HepG2 (cell line): Measurements from ENCODE around the gene GPR37L1. TPM values are rescaled to one million over a fixed set of nuclear protein-coding genes. Genes with fewer than 3 reads are reported as not detected.

ENCODE experiments used
- ATF7 ChIP-seq, 2 experiments: fragments of 450-650 bp in 1 of 2; sonication (generic) in 1 of 2; formaldehyde crosslinking in 1 of 2; IDR thresholded peaks; 2 replicates each; pipeline versions ENCODE4 v1.4.0 to v1.6.1; 2016 to 2020; ENCODE audit warnings: antibody characterized with exemption in 1 of 2, mild to moderate bottlenecking in 1 of 2, missing genetic modification reagents in 1 of 2
- MIXL1 ChIP-seq: IDR thresholded peaks from 2 replicates; pipeline ENCODE4 v1.6.1; 2016
- NFAT5 ChIP-seq: sonication (generic); formaldehyde crosslinking; IDR thresholded peaks from 2 replicates; pipeline ENCODE4 v1.4.0; 2020; ENCODE audit warnings: missing genetic modification reagents
- RXRB ChIP-seq: IDR thresholded peaks from 2 replicates; pipeline ENCODE4 v1.6.1; 2016; ENCODE audit warnings: borderline replicate concordance, missing genetic modification reagents, missing compliant biosample characterization
- ZNF160 ChIP-seq: sonication (generic); formaldehyde crosslinking; IDR thresholded peaks from 2 replicates; pipeline ENCODE4 v1.8.0; 2022; ENCODE audit warnings: mild to moderate bottlenecking, inconsistent platforms, missing genetic modification reagents
- polyA plus RNA-seq, 8 experiments: library from polyadenylated mRNA; depleted of rRNA in 3 of 8; stranded (reverse) in 7 of 8; unstranded in 1 of 8; fragments of >200 nt; fragmentation: Illumina TruSeq in 4 of 8; extraction: Trizol in 4 of 8; gene quantifications; 2 replicates each; pipeline versions ENCODE4 v1.2.1 to v1.2.3, GENCODE V29; 2011 to 2016; ENCODE audit warnings: low read depth in 4 of 8, missing spikeins in 1 of 8, mixed read lengths in 1 of 8; ENCODE audit not compliant: insufficient read depth in 1 of 8
- total RNA-seq, 5 experiments: library from RNA; depleted of rRNA; stranded (reverse); fragments of >200 nt; fragmentation: Illumina TruSeq; extraction: Trizol; gene quantifications; 2 replicates each; pipeline ENCODE4 v1.2.3, GENCODE V29; 2016; ENCODE audit warnings: low read depth in 1 of 5
- TF ChIP-seq, protein P1 (sequence below): sonication (generic); formaldehyde crosslinking; IDR thresholded peaks from 2 replicates; pipeline ENCODE4 v1.4.0; 2020; ENCODE audit warnings: mild to moderate bottlenecking, missing genetic modification reagents
- TF ChIP-seq, protein P2 (sequence below): IDR thresholded peaks from 2 replicates; pipeline ENCODE4 v1.6.1; 2018; ENCODE audit warnings: missing genetic modification reagents, mild to moderate bottlenecking, missing compliant biosample characterization
- TF ChIP-seq, protein P3 (sequence below): sonication (generic); formaldehyde crosslinking; IDR thresholded peaks from 2 replicates; pipeline ENCODE4 v1.4.0; 2020; ENCODE audit warnings: missing genetic modification reagents, borderline replicate concordance

The GPR37L1 gene
- total and polyA plus RNA-seq, 2 of the 13 experiments (the other 11 are each of a cell fraction or from before 2014, with no cell fraction given) = 0.13 TPM; not detected in 1

DNA sequence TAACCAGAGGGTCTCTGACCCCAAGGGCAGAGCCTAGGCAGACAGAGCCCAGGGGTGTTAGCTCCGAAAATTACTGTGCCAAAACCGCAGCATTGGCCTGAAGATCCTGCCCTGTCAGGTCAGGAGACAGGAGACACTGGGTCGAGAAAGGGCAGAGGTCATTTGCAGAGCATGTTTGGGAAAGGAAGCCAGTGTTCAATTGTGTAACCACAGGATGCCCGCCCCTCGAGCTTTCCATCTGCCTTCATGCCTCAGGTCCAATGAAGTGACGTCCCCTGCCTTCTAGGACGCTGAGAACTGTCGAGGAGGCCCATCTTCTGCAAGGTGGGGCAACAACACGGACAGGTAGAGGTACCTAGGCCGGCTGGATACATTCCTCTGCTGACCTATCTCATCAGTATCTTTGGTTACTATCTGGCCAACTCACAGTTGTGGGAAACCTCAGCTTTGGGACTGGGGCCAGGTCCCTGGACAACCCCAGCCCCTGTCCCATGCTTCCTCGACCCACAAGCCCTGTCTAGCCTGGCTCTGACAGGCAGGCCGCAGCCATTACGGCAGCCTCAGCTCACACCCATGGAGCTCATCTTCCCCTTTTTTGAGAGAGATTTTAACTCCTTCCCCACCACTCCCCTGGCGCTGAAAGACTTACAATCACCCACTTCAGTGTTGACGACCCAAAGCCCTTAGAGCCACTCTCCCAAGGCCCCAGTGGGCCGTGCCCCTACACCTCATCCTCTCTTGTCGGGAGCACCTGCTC is 20.5 kb downstream of the GPR37L1 start (continued):
- TF ChIP-seq, protein P1, sequence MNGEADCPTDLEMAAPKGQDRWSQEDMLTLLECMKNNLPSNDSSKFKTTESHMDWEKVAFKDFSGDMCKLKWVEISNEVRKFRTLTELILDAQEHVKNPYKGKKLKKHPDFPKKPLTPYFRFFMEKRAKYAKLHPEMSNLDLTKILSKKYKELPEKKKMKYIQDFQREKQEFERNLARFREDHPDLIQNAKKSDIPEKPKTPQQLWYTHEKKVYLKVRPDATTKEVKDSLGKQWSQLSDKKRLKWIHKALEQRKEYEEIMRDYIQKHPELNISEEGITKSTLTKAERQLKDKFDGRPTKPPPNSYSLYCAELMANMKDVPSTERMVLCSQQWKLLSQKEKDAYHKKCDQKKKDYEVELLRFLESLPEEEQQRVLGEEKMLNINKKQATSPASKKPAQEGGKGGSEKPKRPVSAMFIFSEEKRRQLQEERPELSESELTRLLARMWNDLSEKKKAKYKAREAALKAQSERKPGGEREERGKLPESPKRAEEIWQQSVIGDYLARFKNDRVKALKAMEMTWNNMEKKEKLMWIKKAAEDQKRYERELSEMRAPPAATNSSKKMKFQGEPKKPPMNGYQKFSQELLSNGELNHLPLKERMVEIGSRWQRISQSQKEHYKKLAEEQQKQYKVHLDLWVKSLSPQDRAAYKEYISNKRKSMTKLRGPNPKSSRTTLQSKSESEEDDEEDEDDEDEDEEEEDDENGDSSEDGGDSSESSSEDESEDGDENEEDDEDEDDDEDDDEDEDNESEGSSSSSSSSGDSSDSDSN (CRISPR knock-in tag) = peak; percentile 26; the same call in 1 of the 2 replicates
- TF ChIP-seq RXRB (peak; percentile 93), ATF7 (IDR thresholded peaks at IDR 0.05) (no peak), ATF7 (CRISPR knock-in tag; IDR thresholded peaks at IDR 0.05) (no peak), ZNF160 (no peak), NFAT5 (CRISPR knock-in tag) (no peak), MIXL1 (peak; percentile 34; the same call in 1 of the 2 replicates)
- TF ChIP-seq, protein P2, sequence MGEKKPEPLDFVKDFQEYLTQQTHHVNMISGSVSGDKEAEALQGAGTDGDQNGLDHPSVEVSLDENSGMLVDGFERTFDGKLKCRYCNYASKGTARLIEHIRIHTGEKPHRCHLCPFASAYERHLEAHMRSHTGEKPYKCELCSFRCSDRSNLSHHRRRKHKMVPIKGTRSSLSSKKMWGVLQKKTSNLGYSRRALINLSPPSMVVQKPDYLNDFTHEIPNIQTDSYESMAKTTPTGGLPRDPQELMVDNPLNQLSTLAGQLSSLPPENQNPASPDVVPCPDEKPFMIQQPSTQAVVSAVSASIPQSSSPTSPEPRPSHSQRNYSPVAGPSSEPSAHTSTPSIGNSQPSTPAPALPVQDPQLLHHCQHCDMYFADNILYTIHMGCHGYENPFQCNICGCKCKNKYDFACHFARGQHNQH (CRISPR knock-in tag) = peak; percentile 46; the same call in 1 of the 2 replicates
- TF ChIP-seq, protein P3, sequence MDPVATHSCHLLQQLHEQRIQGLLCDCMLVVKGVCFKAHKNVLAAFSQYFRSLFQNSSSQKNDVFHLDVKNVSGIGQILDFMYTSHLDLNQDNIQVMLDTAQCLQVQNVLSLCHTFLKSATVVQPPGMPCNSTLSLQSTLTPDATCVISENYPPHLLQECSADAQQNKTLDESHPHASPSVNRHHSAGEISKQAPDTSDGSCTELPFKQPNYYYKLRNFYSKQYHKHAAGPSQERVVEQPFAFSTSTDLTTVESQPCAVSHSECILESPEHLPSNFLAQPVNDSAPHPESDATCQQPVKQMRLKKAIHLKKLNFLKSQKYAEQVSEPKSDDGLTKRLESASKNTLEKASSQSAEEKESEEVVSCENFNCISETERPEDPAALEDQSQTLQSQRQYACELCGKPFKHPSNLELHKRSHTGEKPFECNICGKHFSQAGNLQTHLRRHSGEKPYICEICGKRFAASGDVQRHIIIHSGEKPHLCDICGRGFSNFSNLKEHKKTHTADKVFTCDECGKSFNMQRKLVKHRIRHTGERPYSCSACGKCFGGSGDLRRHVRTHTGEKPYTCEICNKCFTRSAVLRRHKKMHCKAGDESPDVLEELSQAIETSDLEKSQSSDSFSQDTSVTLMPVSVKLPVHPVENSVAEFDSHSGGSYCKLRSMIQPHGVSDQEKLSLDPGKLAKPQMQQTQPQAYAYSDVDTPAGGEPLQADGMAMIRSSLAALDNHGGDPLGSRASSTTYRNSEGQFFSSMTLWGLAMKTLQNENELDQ (CRISPR knock-in tag) = no peak
